ENCODE data around the gene ITGA11.

- TF ChIP-seq CTCF (conservative IDR thresholded peaks at IDR 0.05; ENCODE audit: low read depth in 2 of 2): no peak
- TF ChIP-seq POLR2AphosphoS5 (IDR thresholded peaks at IDR 0.05; ENCODE audit: low read depth): no peak
- no peak for TF ChIP-seq EZH2 (IDR thresholded peaks at IDR 0.05; ENCODE audit: low read depth, unreplicated experiment)
- no peak for TF ChIP-seq EZH2phosphoT487 (IDR thresholded peaks at IDR 0.05; ENCODE audit: unreplicated experiment)
- TF ChIP-seq REST (IDR thresholded peaks at IDR 0.05; ENCODE audit: unreplicated experiment): no peak
- TF ChIP-seq JUNB (IDR thresholded peaks at IDR 0.05; ENCODE audit: unreplicated experiment): no peak
- TF ChIP-seq ETS1 (IDR thresholded peaks at IDR 0.05): no peak
- TF ChIP-seq CREB1 (CRISPR knock-in tag; IDR thresholded peaks at IDR 0.05; ENCODE audit: low read depth): no peak
These were observed 47.4 kb upstream of the ITGA11 start for GRCh38 chr15:68479406-68479805.

Data from GM23338 (cell line).